ENCODE data around the gene RNF167. TPM values are rescaled to one million over a fixed set of nuclear protein-coding genes. Genes with fewer than 3 reads are reported as not detected.

RNF167 gene
- total and polyA plus RNA-seq, 2 of the 8 experiments (the other 6 are each of a cell fraction or from before 2014, with no cell fraction given) = 140 to 281 TPM

- no peak overlapping the region for H2BK20ac ChIP-seq (ENCODE audit: low read length)
- no peak overlapping the region for H2BK15ac ChIP-seq (ENCODE audit: low read length)
- H3K56ac ChIP-seq (replicated peaks; ENCODE audit: insufficient read length, low read depth, low read length) = no peak overlapping the region
- no peaks in the 10 kb centered on the region; a peak in 1 of 7 replicates for H3K4me1 ChIP-seq (replicated peaks in 1 of 4; ENCODE audit: control insufficient read depth in 3 of 4, insufficient read depth in 4 of 4, low read length in 3 of 4)
- no peak for FAIRE-seq
- H3K23ac ChIP-seq (ENCODE audit: insufficient read length) = no peak overlapping the region
- no peaks in the 10 kb centered on the region for H3K23me2 ChIP-seq (ENCODE audit: low read depth, low read length)
- no peak overlapping the region for H3K4ac ChIP-seq (replicated peaks; ENCODE audit: insufficient read length, low read depth, low read length)
- 93 to 100% methylated on average over 1 to 17 of the region's 18 CpGs for WGBS, 2 experiments (ENCODE audit: extremely low coverage in 1 of 2, insufficient coverage in 1 of 2, insufficient read length in 1 of 2, insufficient replicate concordance in 2 of 2, low coverage in 1 of 2, low lambda C conversion rate in 2 of 2, missing lambda C conversion rate in 1 of 2)
- H3K14ac ChIP-seq (ENCODE audit: insufficient read length) = no peak overlapping the region
- ChIA-PET CTCF (ENCODE audit: partially characterized antibody) (interaction anchor here (1.0 to 1.1 kb wide), 3 partner anchors 10 to 28 kb away, joined by 3 to 4 read pairs (median 3); no protein-coding TSS in a partner anchor), POLR2A (ENCODE audit: partially characterized antibody) (interaction anchor here (0.7 to 7.3 kb wide), 7 partner anchors 9 to 20 kb away, joined by 3 to 60 read pairs (median 7); partner anchors contain the start of genes PFN1, RNF167 and SLC25A11)
- no peak overlapping the region for H4K91ac ChIP-seq (replicated peaks; ENCODE audit: insufficient read length, low read length)
- no peak overlapping the region for H3K27ac ChIP-seq (ENCODE audit: low read depth, low read length)
- H2BK5ac ChIP-seq (ENCODE audit: low read depth, low read length) = no peak overlapping the region
- no peaks in the 10 kb centered on the region for H3K9me3 ChIP-seq (ENCODE audit: insufficient read depth in 2 of 2, low read depth in 1 of 2, low read length in 1 of 2)
- no peak overlapping the region for H2AK5ac ChIP-seq (ENCODE audit: low read depth, low read length)
- no peak overlapping the region for H3K4me2 ChIP-seq (ENCODE audit: insufficient read depth in 1 of 2, low read depth in 2 of 2, low read length in 2 of 2)
- no peaks in the 10 kb centered on the region for H3K27me3 ChIP-seq (replicated peaks in 1 of 4; ENCODE audit: control insufficient read depth in 3 of 4, extremely low read depth in 1 of 4, insufficient read depth in 3 of 4, low read length in 3 of 4)
- no peaks in the 10 kb centered on the region for H3K79me1 ChIP-seq (ENCODE audit: low read depth, low read length)
- H2BK12ac ChIP-seq (ENCODE audit: low read depth, low read length) = no peak overlapping the region
- no peak overlapping the region for H2AFZ ChIP-seq (ENCODE audit: low read length)
- H3K36me3 ChIP-seq (ENCODE audit: control insufficient read depth in 2 of 4, insufficient read depth in 4 of 4, low read length in 3 of 4) = peaks cover 0 to 2% (median 0%) of the 10 kb centered on the region in 4 experiments; a peak in 1 of 8 replicates
- 0 out of 2 replicates have a peak overlapping the region, but pooled peaks have one; percentile 25 for H4K8ac ChIP-seq (ENCODE audit: extremely low read depth, insufficient read depth, low read length)
- H3K79me2 ChIP-seq (ENCODE audit: control insufficient read depth in 1 of 2, insufficient read depth in 2 of 2, low read length in 2 of 2) = no peaks in the 10 kb centered on the region
- no peak overlapping the region for H4K5ac ChIP-seq (ENCODE audit: insufficient read length, low read depth, low read length)
- no peak overlapping the region for H2BK120ac ChIP-seq (replicated peaks; ENCODE audit: low read depth, low read length)
- H3K18ac ChIP-seq (ENCODE audit: extremely low read depth, low read length) = no peak overlapping the region
- DNase-seq (ENCODE audit: low read depth in 1 of 2, low spot score in 2 of 2) = no peak
- H4K20me1 ChIP-seq (replicated peaks in 1 of 2; ENCODE audit: control insufficient read depth in 1 of 2, insufficient read depth in 2 of 2, low read length in 2 of 2) = no peaks in the 10 kb centered on the region
- H3K9ac ChIP-seq (replicated peaks in 1 of 4; ENCODE audit: extremely low read depth in 1 of 4, low read depth in 3 of 4, low read length in 3 of 4) = no peak overlapping the region
- H3K4me3 ChIP-seq (ENCODE audit: extremely low read depth in 1 of 4, insufficient read depth in 2 of 4, low read depth in 3 of 4, low read length in 4 of 4) = no peak overlapping the region
- TF ChIP-seq YY1 (IDR thresholded peaks at IDR 0.05; ENCODE audit: low read depth, low read length) (no peak), ZNF274 (IDR thresholded peaks at IDR 0.05; ENCODE audit: borderline replicate concordance, extremely low read depth, low read length) (no peak), POLR2A (IDR thresholded peaks at IDR 0.05; ENCODE audit: control extremely low read depth in 1 of 2, low read depth in 2 of 2, low read length in 2 of 2) (no peak), CTBP2 (IDR thresholded peaks at IDR 0.05; ENCODE audit: borderline replicate concordance, insufficient read depth, insufficient read length, low read length) (no peak), KDM1A (IDR thresholded peaks at IDR 0.05; ENCODE audit: borderline replicate concordance, low read length) (no peak), EZH2 (IDR thresholded peaks at IDR 0.05; ENCODE audit: low read depth, low read length, severe bottlenecking) (no peak), TBP (IDR thresholded peaks at IDR 0.05; ENCODE audit: low read depth, low read length) (no peak), SIRT6 (IDR thresholded peaks at IDR 0.05; ENCODE audit: low read length) (no peak), HDAC2 (IDR thresholded peaks at IDR 0.05; ENCODE audit: borderline replicate concordance in 1 of 2, low read depth in 2 of 2, low read length in 2 of 2) (no peak), BRCA1 (IDR thresholded peaks at IDR 0.05; ENCODE audit: low read depth, low read length) (no peak), RFX5 (IDR thresholded peaks at IDR 0.05; ENCODE audit: borderline replicate concordance, low read depth, low read length) (no peak), MAX (IDR thresholded peaks at IDR 0.05) (no peak), RAD21 (IDR thresholded peaks at IDR 0.05 in 1 of 2, conservative IDR thresholded peaks at IDR 0.05 in 1 of 2; ENCODE audit: low read depth in 2 of 2, low read length in 2 of 2) (no peak), POLR2AphosphoS5 (IDR thresholded peaks at IDR 0.05; ENCODE audit: low read depth, low read length) (no peak)
Measured at GRCh38 chr17:4928881-4929280, 11.2 kb upstream of the RNF167 start.
